A549 (cell line): ENCODE measurements around the gene DAB2IP.

ENCODE experiments used
- POLR2A ChIP-seq: IDR thresholded peaks from 2 replicates; pipeline ENCODE4 v1.6.1; 2012; ENCODE audit warnings: mild to moderate bottlenecking, low read length
- TF ChIP-seq, protein P1 (sequence below): fragments of >200 bp; sonication (Bioruptor Twin); formaldehyde crosslinking; IDR thresholded peaks from 2 replicates; pipeline ENCODE4 v1.6.1; 2016

DNA sequence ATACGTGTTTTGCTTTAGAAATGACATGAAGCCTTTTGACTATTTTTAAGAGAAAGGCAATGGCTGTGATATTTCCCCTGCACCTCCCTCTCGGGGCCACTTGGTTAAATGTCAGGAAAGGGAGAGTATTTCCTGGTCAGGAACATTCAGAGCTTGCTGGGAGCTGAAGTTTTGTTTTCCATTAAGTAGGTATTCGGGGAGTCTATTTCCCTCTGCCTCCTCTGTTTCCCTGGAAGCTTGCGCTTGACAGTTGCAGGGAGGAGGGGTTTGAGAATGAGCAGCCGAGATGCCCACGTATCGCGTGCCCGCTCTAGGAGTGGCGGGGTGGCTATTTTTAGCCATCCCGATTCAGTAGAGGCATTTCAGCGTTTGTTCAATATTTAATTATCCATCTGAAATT, 6.7 kb downstream of the DAB2IP start:
- no peak for TF ChIP-seq POLR2A
- TF ChIP-seq, protein P1, sequence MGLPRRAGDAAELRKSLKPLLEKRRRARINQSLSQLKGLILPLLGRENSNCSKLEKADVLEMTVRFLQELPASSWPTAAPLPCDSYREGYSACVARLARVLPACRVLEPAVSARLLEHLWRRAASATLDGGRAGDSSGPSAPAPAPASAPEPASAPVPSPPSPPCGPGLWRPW = no peak
